Stimulated activated CD4-positive, alpha-beta T cell treated with anti-CD3 and anti-CD28 coated beads, Interleukin-15, amount 100 ng/mL, for 24 hours (primary cell): Measurements from ENCODE around the gene SMAD6.
"Not testable (repeated sequence)": the region's sequence is repeated elsewhere in the genome, so short reads cannot be mapped to it uniquely, and the experiment has no call there.

ENCODE experiments used
- DNase-seq: peaks from one replicate; pipeline ENCODE4 v3.0.0-alpha.2; 2020

The SMAD6 gene

GRCh38 chr15:66677336-66677735 is 24.7 kb upstream of the SMAD6 start:
- DNase-seq: no peak

GRCh38 chr15:66679061-66679656 is 22.9 kb upstream of the SMAD6 start:
- DNase-seq: no peak

GRCh38 chr15:66679657-66680108 is 22.4 kb upstream of the SMAD6 start:
- no peak for DNase-seq

- no peak for DNase-seq
These were observed 21.5 kb upstream of the SMAD6 start for GRCh38 chr15:66680502-66680901.

GRCh38 chr15:66681395-66681794 is 20.6 kb upstream of the SMAD6 start:
- no peak for DNase-seq

GRCh38 chr15:66682246-66682645 is 19.8 kb upstream of the SMAD6 start:
- no peak for DNase-seq

GRCh38 chr15:66682865-66683264 is 19.2 kb upstream of the SMAD6 start:
- no peak for DNase-seq

GRCh38 chr15:66684136-66684681 is 17.8 kb upstream of the SMAD6 start:
- DNase-seq: no peak

- DNase-seq: no peak
These were observed 16.3 kb upstream of the SMAD6 start for GRCh38 chr15:66685638-66686150.

- DNase-seq: not testable (repeated sequence)
These were observed 11.1 kb upstream of the SMAD6 start for GRCh38 chr15:66690912-66691311.

- DNase-seq: no peak
These were observed 10.3 kb upstream of the SMAD6 start for GRCh38 chr15:66691727-66692126.

- DNase-seq: no peak
These were observed 9.6 kb upstream of the SMAD6 start for GRCh38 chr15:66692391-66692790.

GRCh38 chr15:66692808-66693596 is 9.0 kb upstream of the SMAD6 start:
- DNase-seq: no peak

- DNase-seq: no peak
These were observed 5.3 kb upstream of the SMAD6 start for GRCh38 chr15:66696770-66697169.

GRCh38 chr15:66698318-66698961 is 3.6 kb upstream of the SMAD6 start:
- DNase-seq: peak; percentile 29

GRCh38 chr15:66698971-66699370 is 3.1 kb upstream of the SMAD6 start:
- no peak for DNase-seq

GRCh38 chr15:66700412-66700801 is 1.6 kb upstream of the SMAD6 start:
- peak; percentile 8 for DNase-seq

GRCh38 chr15:66700802-66701421 is 1.1 kb upstream of the SMAD6 start:
- DNase-seq: peak; percentile 91

- DNase-seq: peak; percentile 44
These were observed 508 bp upstream of the SMAD6 start for GRCh38 chr15:66701422-66702034.

- peak; percentile 30 for DNase-seq
These were observed 927 bp downstream of the SMAD6 start for GRCh38 chr15:66702787-66703539.

- peak; percentile 38 for DNase-seq
These were observed 1.5 kb downstream of the SMAD6 start for GRCh38 chr15:66703540-66703941.
